ENCODE measurements around the gene ACY1.
A peak's percentile ranks its signal among the peaks of the same experiment; 100 is the strongest.

The ACY1 gene

GRCh38 chr3:52029535-52029934, 46.2 kb downstream of the ACY1 start:
- ATAC-seq: no peak
- TF ChIP-seq CSDC2 (CRISPR knock-in tag; IDR thresholded peaks at IDR 0.05) (no peak), ARNTL (CRISPR knock-in tag; IDR thresholded peaks at IDR 0.05; ENCODE audit: borderline replicate concordance, low read depth) (no peak), TCF4 (CRISPR knock-in tag; IDR thresholded peaks at IDR 0.05; ENCODE audit: borderline replicate concordance) (no peak), ESRRG (CRISPR knock-in tag; IDR thresholded peaks at IDR 0.05) (no peak), PPARA (CRISPR knock-in tag; IDR thresholded peaks at IDR 0.05; ENCODE audit: borderline replicate concordance) (no peak), TOX (CRISPR knock-in tag; IDR thresholded peaks at IDR 0.05; ENCODE audit: borderline replicate concordance) (no peak), OSR1 (CRISPR knock-in tag; IDR thresholded peaks at IDR 0.05) (no peak), ZNF70 (CRISPR knock-in tag; IDR thresholded peaks at IDR 0.05) (no peak), ZFP3 (CRISPR knock-in tag; IDR thresholded peaks at IDR 0.05) (no peak), SNAI2 (CRISPR knock-in tag; IDR thresholded peaks at IDR 0.05) (no peak), ISL1 (CRISPR knock-in tag; IDR thresholded peaks at IDR 0.05) (no peak), BACH2 (CRISPR knock-in tag; IDR thresholded peaks at IDR 0.05; ENCODE audit: borderline replicate concordance) (no peak), ZNF8 (CRISPR knock-in tag; IDR thresholded peaks at IDR 0.05) (no peak), ZFP30 (CRISPR knock-in tag; IDR thresholded peaks at IDR 0.05) (no peak), ZC3H10 (CRISPR knock-in tag; IDR thresholded peaks at IDR 0.05) (no peak)
- TF ChIP-seq, protein P1, sequence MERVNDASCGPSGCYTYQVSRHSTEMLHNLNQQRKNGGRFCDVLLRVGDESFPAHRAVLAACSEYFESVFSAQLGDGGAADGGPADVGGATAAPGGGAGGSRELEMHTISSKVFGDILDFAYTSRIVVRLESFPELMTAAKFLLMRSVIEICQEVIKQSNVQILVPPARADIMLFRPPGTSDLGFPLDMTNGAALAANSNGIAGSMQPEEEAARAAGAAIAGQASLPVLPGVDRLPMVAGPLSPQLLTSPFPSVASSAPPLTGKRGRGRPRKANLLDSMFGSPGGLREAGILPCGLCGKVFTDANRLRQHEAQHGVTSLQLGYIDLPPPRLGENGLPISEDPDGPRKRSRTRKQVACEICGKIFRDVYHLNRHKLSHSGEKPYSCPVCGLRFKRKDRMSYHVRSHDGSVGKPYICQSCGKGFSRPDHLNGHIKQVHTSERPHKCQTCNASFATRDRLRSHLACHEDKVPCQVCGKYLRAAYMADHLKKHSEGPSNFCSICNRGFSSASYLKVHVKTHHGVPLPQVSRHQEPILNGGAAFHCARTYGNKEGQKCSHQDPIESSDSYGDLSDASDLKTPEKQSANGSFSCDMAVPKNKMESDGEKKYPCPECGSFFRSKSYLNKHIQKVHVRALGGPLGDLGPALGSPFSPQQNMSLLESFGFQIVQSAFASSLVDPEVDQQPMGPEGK (CRISPR knock-in tag; IDR thresholded peaks at IDR 0.05; ENCODE audit: borderline replicate concordance): no peak
- TF ChIP-seq, protein P2, sequence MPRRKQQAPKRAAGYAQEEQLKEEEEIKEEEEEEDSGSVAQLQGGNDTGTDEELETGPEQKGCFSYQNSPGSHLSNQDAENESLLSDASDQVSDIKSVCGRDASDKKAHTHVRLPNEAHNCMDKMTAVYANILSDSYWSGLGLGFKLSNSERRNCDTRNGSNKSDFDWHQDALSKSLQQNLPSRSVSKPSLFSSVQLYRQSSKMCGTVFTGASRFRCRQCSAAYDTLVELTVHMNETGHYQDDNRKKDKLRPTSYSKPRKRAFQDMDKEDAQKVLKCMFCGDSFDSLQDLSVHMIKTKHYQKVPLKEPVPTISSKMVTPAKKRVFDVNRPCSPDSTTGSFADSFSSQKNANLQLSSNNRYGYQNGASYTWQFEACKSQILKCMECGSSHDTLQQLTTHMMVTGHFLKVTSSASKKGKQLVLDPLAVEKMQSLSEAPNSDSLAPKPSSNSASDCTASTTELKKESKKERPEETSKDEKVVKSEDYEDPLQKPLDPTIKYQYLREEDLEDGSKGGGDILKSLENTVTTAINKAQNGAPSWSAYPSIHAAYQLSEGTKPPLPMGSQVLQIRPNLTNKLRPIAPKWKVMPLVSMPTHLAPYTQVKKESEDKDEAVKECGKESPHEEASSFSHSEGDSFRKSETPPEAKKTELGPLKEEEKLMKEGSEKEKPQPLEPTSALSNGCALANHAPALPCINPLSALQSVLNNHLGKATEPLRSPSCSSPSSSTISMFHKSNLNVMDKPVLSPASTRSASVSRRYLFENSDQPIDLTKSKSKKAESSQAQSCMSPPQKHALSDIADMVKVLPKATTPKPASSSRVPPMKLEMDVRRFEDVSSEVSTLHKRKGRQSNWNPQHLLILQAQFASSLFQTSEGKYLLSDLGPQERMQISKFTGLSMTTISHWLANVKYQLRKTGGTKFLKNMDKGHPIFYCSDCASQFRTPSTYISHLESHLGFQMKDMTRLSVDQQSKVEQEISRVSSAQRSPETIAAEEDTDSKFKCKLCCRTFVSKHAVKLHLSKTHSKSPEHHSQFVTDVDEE (CRISPR knock-in tag; IDR thresholded peaks at IDR 0.05): no peak; the same call in 1 of the 2 replicates
- TF ChIP-seq, protein P3, sequence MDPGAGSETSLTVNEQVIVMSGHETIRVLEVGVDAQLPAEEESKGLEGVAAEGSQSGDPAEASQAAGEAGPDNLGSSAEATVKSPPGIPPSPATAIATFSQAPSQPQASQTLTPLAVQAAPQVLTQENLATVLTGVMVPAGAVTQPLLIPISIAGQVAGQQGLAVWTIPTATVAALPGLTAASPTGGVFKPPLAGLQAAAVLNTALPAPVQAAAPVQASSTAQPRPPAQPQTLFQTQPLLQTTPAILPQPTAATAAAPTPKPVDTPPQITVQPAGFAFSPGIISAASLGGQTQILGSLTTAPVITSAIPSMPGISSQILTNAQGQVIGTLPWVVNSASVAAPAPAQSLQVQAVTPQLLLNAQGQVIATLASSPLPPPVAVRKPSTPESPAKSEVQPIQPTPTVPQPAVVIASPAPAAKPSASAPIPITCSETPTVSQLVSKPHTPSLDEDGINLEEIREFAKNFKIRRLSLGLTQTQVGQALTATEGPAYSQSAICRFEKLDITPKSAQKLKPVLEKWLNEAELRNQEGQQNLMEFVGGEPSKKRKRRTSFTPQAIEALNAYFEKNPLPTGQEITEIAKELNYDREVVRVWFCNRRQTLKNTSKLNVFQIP (CRISPR knock-in tag; IDR thresholded peaks at IDR 0.05; ENCODE audit: borderline replicate concordance, low read depth): no peak

GRCh38 chr3:52030714-52031310, 47.5 kb downstream of the ACY1 start:
- ATAC-seq: no peak; the same call in 2 of the 3 replicates

More at GRCh38 chr3:52030714-52031310, 47.5 kb downstream of the ACY1 start:
- no peak for TF ChIP-seq ZNF565 (CRISPR knock-in tag; conservative IDR thresholded peaks at IDR 0.05; ENCODE audit: low read depth)
- TF ChIP-seq TCF4 (CRISPR knock-in tag; IDR thresholded peaks at IDR 0.05; ENCODE audit: borderline replicate concordance): peak; percentile 81
- TF ChIP-seq, protein P3 (CRISPR knock-in tag; IDR thresholded peaks at IDR 0.05; ENCODE audit: borderline replicate concordance, low read depth): no peak
- TF ChIP-seq, protein P2 (CRISPR knock-in tag; IDR thresholded peaks at IDR 0.05): peak; percentile 35; the same call in 1 of the 2 replicates
